Measurements from ENCODE around the gene WNT10A. TPM values are rescaled to one million over a fixed set of nuclear protein-coding genes. Genes with fewer than 3 reads are reported as not detected.

Gene WNT10A
- total RNA-seq, 1 donor from 2014 or later = 0.35 TPM

DNA sequence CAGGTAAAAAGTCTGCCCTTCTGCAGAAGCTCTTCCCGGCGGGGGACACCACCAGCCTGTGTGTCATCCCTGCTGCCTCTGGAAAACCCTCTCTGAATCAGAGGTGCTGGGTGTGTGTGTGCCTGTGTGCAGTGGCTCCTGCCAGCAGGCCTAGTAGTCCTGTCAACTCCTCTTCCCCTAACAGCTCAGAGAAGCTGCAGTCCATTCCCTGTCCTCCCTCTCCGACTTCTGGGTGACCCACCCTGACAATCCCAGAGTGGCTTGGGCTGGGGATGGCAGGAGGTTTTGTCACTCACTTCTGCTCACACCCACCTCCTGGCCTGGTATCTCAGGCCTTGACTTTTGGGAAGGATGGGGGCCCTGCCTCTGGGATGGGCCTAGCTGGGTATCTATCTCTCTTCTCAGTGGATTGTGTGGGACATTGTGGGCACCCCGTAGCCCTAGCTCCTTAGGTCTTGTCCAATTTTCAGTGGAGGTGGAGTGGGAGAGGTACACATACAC, 2.3 kb downstream of the WNT10A start:
- Histone ChIP-seq H3K27me3 (ENCODE audit: low read depth) (peaks cover 68% of the 10 kb centered on the region), H3K4me1 (peaks cover 22% of the 10 kb centered on the region), H3K27ac (no peak overlapping the region), H3K9me3 (no peaks in the 10 kb centered on the region), H3K4me3 (no peak overlapping the region), H3K36me3 (no peaks in the 10 kb centered on the region)
- TF ChIP-seq, protein P1, sequence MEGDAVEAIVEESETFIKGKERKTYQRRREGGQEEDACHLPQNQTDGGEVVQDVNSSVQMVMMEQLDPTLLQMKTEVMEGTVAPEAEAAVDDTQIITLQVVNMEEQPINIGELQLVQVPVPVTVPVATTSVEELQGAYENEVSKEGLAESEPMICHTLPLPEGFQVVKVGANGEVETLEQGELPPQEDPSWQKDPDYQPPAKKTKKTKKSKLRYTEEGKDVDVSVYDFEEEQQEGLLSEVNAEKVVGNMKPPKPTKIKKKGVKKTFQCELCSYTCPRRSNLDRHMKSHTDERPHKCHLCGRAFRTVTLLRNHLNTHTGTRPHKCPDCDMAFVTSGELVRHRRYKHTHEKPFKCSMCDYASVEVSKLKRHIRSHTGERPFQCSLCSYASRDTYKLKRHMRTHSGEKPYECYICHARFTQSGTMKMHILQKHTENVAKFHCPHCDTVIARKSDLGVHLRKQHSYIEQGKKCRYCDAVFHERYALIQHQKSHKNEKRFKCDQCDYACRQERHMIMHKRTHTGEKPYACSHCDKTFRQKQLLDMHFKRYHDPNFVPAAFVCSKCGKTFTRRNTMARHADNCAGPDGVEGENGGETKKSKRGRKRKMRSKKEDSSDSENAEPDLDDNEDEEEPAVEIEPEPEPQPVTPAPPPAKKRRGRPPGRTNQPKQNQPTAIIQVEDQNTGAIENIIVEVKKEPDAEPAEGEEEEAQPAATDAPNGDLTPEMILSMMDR (IDR thresholded peaks at IDR 0.05) = no peak
- no peak for ATAC-seq
- intact Hi-C loops (cut with DNase I) = no loop called here
- no peak for DNase-seq

DNA sequence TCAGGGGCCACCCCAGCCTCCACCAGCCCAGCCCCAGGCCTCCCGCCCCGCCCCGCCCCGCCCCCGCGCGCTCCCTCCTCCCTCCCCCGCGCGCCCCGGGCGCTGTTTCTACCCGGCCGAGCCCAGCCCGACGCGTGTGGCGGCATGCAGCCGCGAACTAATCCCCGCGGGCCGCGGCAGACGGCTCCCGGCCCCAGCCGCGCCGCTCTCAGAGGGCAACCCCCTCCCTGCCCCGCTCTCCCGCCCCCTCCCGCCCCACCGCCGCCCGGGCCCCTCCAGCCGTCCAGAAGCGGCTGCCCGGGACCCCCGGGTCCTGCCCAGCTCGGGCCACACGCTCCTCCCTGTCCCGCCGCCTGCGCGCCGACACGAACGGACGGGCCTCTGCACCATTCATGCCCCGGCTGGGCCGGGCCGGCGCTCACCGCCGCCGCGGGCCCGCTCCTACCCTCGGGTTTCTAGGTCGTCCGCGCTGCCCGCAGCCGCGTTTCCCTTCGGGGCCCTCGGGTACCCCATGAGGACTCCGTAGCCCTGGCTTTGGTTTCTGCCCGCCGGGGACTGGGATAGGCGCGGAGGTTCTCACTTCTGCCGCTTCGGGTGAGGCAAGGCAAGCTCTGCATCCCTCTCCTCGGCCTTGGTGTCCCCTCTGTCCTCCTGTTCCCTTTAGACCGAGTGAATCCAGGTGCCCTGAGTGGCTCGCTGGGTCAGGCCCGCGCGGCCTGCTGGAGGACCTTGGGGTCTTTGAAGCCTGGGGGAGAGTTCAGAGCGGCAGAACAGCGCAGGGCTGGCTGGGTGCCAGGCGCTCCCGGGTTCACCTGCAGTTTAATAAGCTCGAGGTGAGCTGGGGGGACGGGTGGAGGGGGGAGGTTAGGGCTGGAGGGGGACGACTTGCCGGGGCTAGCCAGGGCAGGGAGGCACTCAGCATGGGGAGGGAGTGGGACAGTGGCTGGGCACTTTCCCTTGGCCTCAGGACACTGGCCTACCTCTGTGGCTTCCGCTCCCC, 3.1 kb downstream of the WNT10A start:
- TF ChIP-seq, protein P1 (IDR thresholded peaks at IDR 0.05) = no peak
- H3K27me3 ChIP-seq (ENCODE audit: low read depth) = peaks cover 59% of the 10 kb centered on the region
- H3K36me3 ChIP-seq = no peaks in the 10 kb centered on the region
- DNase-seq (no peak), ATAC-seq (peak; percentile 46 to 69)
- peaks cover 22% of the 10 kb centered on the region for H3K4me1 ChIP-seq
- intact Hi-C loops (cut with DNase I) = no loop called here
- H3K4me3 ChIP-seq = peak overlapping the region; percentile 36
- no peak overlapping the region for H3K27ac ChIP-seq
- no peaks in the 10 kb centered on the region for H3K9me3 ChIP-seq

DNA sequence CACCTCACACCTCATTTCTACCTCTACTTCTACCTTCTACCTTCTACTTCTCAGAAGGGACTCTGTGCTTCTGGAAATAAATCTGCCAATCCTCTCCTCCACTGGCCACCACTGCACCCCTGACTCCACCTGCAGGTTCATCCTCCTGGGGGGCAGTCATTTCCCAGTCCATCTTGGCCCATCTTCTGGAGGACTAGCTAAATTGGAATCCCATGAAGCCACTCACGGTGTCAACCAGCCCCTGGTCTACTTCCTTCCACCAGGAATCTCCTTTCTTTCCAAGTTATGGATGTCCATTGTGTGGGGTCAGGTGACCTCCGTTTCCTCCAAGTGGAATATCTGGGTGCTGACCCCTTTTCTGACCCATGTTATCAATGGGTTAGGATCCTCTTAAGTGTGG, 3.9 kb downstream of the WNT10A start:
- no peak for ATAC-seq
- Histone ChIP-seq H3K36me3 (no peaks in the 10 kb centered on the region), H3K4me3 (no peak overlapping the region), H3K9me3 (no peaks in the 10 kb centered on the region), H3K27ac (no peak overlapping the region), H3K27me3 (ENCODE audit: low read depth) (peaks cover 52% of the 10 kb centered on the region), H3K4me1 (peaks cover 22% of the 10 kb centered on the region)
- intact Hi-C loops (cut with DNase I) = no loop called here
- no peak for DNase-seq
- TF ChIP-seq, protein P1 (IDR thresholded peaks at IDR 0.05) = no peak

DNA sequence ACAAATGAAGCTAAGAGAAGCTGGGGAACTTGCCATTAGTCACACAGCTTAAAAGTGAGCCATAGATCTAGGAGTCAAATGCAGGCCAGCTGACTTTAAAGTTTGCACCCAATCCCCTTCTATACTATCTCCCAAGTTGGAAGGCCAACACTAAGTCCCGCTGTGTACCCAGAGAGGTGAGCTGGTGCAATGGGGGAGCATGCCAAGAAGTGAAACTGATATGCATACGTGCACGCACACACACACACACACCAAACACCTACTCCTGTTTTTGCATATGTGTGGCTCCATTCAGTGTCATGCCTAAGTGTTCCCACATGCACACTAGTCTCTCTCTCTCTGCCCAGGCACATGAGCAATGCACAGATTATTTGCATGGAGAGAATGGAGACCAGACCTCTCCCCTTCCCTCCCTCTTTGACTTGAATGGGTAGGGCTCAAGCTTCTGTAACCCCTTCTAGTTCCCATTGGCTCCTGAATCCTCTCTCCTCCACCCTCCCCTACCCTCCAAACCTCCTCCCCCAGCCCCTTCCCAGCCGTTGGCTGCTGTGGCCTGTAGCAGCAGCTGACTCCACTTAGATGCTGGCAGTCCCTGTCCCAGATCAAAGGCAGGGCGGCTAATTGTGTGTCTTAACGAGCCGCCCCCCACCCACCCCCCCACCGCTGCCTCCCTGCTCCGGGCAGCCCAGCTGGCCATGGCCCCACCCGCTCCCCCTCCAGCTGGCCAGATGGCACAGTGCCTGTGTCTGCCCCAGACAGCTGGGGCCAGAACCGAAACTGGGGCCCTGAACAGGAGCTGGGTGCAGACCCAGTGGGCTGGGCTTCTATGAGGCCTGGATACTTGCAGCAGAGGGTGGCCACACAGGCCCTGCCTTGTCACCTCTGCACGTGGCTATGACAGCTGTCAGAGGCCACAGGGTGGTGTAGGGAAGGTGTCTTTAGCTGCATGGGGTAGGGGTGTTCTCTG, 5.6 kb downstream of the WNT10A start:
- TF ChIP-seq, protein P1 (IDR thresholded peaks at IDR 0.05) = no peak
- Histone ChIP-seq H3K4me1 (peaks cover 8% of the 10 kb centered on the region), H3K36me3 (no peaks in the 10 kb centered on the region), H3K9me3 (no peaks in the 10 kb centered on the region), H3K27me3 (ENCODE audit: low read depth) (peaks cover 35% of the 10 kb centered on the region), H3K27ac (no peak overlapping the region), H3K4me3 (no peak overlapping the region)
- DNase-seq (no peak), ATAC-seq (peak in 1 of 2 donors; percentile 41)
- intact Hi-C loops (cut with DNase I) = no loop called here

DNA sequence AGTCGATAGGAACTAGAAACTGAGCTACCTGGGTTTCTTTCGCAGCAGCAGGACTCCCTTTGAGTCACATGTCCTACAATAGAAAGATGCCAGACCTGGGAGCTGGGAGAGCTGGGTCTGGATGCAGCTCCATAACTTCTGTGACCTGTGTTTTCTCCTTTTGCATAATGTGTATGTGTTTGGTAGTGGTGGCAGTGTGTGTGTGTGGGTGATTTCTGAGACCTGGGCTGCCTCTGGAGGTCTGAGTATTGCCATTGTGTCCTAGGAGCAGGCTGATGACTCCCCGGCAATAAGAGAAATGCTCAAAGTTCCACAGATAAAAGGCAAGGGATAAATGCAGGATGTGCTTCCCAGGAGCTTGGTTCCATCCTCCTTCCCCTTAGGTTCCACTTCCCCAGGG, 6.4 kb downstream of the WNT10A start:
- H3K27ac ChIP-seq = no peak overlapping the region
- ATAC-seq (no peak), DNase-seq (no peak)
- H3K27me3 ChIP-seq (ENCODE audit: low read depth) = peaks cover 26% of the 10 kb centered on the region
- H3K4me3 ChIP-seq = no peak overlapping the region
- no peaks in the 10 kb centered on the region for H3K9me3 ChIP-seq
- TF ChIP-seq, protein P1 (IDR thresholded peaks at IDR 0.05) = no peak
- no peaks in the 10 kb centered on the region for H3K36me3 ChIP-seq
- H3K4me1 ChIP-seq = peaks cover 8% of the 10 kb centered on the region
- intact Hi-C loops (cut with DNase I) = no loop called here
